SK-N-SH (cell line): Measurements from ENCODE around the gene P4HTM. TPM values are rescaled to one million over a fixed set of nuclear protein-coding genes. Genes with fewer than 3 reads are reported as not detected.

Experiments used
- CTCF ChIA-PET: fragments of 300-600, 350-600 bp; formaldehyde crosslinking; extraction: SDS; loops from one replicate; lab custom pipeline; 2021; lab: Yijun Ruan, JAX
- POLR2A ChIA-PET: fragments of 350-600 bp; sonication (Branson Sonifier 250); formaldehyde crosslinking; extraction: SDS; loops from one replicate; lab custom pipeline; 2020; ENCODE audit warnings: antibody characterized with exemption, inconsistent platforms; lab: Yijun Ruan, JAX
- DNase-seq: peaks from one replicate; pipeline ENCODE4 v3.0.0; 2012
- H2AFZ ChIP-seq: fragments of 200-600 bp; sonication (generic); 2 replicates; pipeline ENCODE4 v1.8.1; 2016; ENCODE audit warnings: antibody characterized with exemption, mild to moderate bottlenecking, low read depth
- H3F3A ChIP-seq: fragments of 200-600 bp; sonication (generic); replicated peaks from 2 replicates; pipeline ENCODE3; 2016; ENCODE audit warnings: antibody characterized with exemption, mild to moderate bottlenecking; ENCODE audit not compliant: insufficient read depth
- H3K27ac ChIP-seq, 2 experiments: fragments of 200-500 bp in 1 of 2; fragments of 200-600 bp in 1 of 2; sonication (Bioruptor generic) in 1 of 2; sonication (generic), shearing (Covaris generic) in 1 of 2; 2 replicates each; pipeline versions ENCODE4 v1.5.1 to v1.6.1; 2014 to 2016; ENCODE audit warnings: low read depth in 2 of 2, inconsistent platforms in 1 of 2, low read length in 1 of 2, mild to moderate bottlenecking in 1 of 2, mixed read lengths in 1 of 2
- H3K27me3 ChIP-seq: fragments of 200-600 bp; sonication (generic), shearing (Covaris generic); 2 replicates; pipeline ENCODE4 v1.6.1; 2016; ENCODE audit warnings: mixed run types; ENCODE audit not compliant: insufficient read depth
- H3K36me3 ChIP-seq, 2 experiments: fragments of 200-500 bp in 1 of 2; fragments of 200-600 bp in 1 of 2; sonication (Bioruptor generic) in 1 of 2; sonication (generic) in 1 of 2; replicated peaks in 1 of 2; 2 replicates each; pipeline versions ENCODE3 to v1.5.1; 2014 to 2016; ENCODE audit warnings: low read length in 1 of 2, mild to moderate bottlenecking in 1 of 2; ENCODE audit not compliant: insufficient read depth in 2 of 2, control insufficient read depth in 1 of 2
- H3K4me1 ChIP-seq, 2 experiments: fragments of 200-500 bp in 1 of 2; fragments of 200-600 bp in 1 of 2; sonication (Bioruptor generic) in 1 of 2; sonication (generic), shearing (Covaris generic) in 1 of 2; 2 replicates each; pipeline versions ENCODE4 v1.5.1 to v1.6.1; 2014 to 2016; ENCODE audit warnings: low read depth in 1 of 2, low read length in 1 of 2, mixed run types in 1 of 2; ENCODE audit not compliant: insufficient read depth in 2 of 2, control insufficient read depth in 1 of 2
- H3K4me2 ChIP-seq: fragments of 200-600 bp; sonication (generic), shearing (Covaris generic); 2 replicates; pipeline ENCODE4 v1.6.1; 2017; ENCODE audit warnings: mixed run types
- H3K4me3 ChIP-seq, 2 experiments: fragments of 200-500 bp in 1 of 2; fragments of 200-600 bp in 1 of 2; sonication (Bioruptor generic) in 1 of 2; sonication (generic), shearing (Covaris generic) in 1 of 2; 2 replicates each; pipeline versions ENCODE4 v1.5.1 to v1.8.1; 2014 to 2016; ENCODE audit warnings: low read depth in 2 of 2, inconsistent platforms in 1 of 2, low read length in 1 of 2, mild to moderate bottlenecking in 1 of 2, mixed read lengths in 1 of 2, moderate library complexity in 1 of 2
- H3K79me2 ChIP-seq: fragments of 200-600 bp; sonication (generic); 2 replicates; pipeline ENCODE4 v1.8.1; 2017; ENCODE audit warnings: mild to moderate bottlenecking; ENCODE audit not compliant: insufficient read depth
- H3K9ac ChIP-seq: fragments of 200-600 bp; sonication (generic); 2 replicates; pipeline ENCODE4 v1.6.1; 2017; ENCODE audit warnings: mixed run types
- H3K9me2 ChIP-seq: fragments of 200-600 bp; sonication (generic); 2 replicates; pipeline ENCODE4 v1.6.1; 2017; ENCODE audit warnings: mixed run types
- H3K9me3 ChIP-seq: fragments of 200-600 bp; sonication (generic); 2 replicates; pipeline ENCODE4 v1.6.1; 2017; ENCODE audit warnings: mixed run types, mild to moderate bottlenecking, moderate library complexity
- H4K20me1 ChIP-seq: fragments of 200-600 bp; sonication (generic); 2 replicates; pipeline ENCODE4 v1.6.1; 2017; ENCODE audit warnings: mild to moderate bottlenecking, mixed run types; ENCODE audit not compliant: insufficient read depth
- ELF1 ChIP-seq: IDR thresholded peaks from 2 replicates; pipeline ENCODE4 v1.4.0; 2012
- FOXM1 ChIP-seq: IDR thresholded peaks from 2 replicates; pipeline ENCODE4 v1.4.0; 2012; ENCODE audit warnings: low read depth, mild to moderate bottlenecking
- GABPA ChIP-seq: IDR thresholded peaks from 2 replicates; pipeline ENCODE4 v1.4.0; 2012; ENCODE audit warnings: low read depth, mild to moderate bottlenecking
- IRF3 ChIP-seq: fragments of 150-350 bp; IDR thresholded peaks from 2 replicates; pipeline ENCODE4 v1.6.1; 2016; ENCODE audit warnings: mild to moderate bottlenecking, low read depth, low read length
- MAX ChIP-seq: IDR thresholded peaks from 2 replicates; pipeline ENCODE4 v1.4.0; 2012; ENCODE audit warnings: low read depth
- REST ChIP-seq: IDR thresholded peaks from 2 replicates; pipeline ENCODE4 v1.6.1; 2012; ENCODE audit warnings: mild to moderate bottlenecking, low read depth, low read length, moderate library complexity
- SIN3A ChIP-seq: IDR thresholded peaks from 2 replicates; pipeline ENCODE4 v1.6.1; 2012; ENCODE audit warnings: low read depth, mild to moderate bottlenecking, low read length, moderate library complexity, borderline replicate concordance
- YY1 ChIP-seq: IDR thresholded peaks from 2 replicates; pipeline ENCODE4 v1.4.0; 2012; ENCODE audit warnings: low read depth, mild to moderate bottlenecking
- WGBS: methylation state at CpG from one replicate; pipeline ENCODE4 v1.1.6; 2017; ENCODE audit warnings: low lambda C conversion rate; 5-methylcytosine and 5-hydroxymethylcytosine counted together
- polyA plus RNA-seq, 3 experiments: library from polyadenylated mRNA; depleted of rRNA; stranded (reverse); fragments of >200 nt; gene quantifications; 2 replicates each; pipeline ENCODE4 v1.2.3, GENCODE V29; 2012

The P4HTM gene
- polyA plus RNA-seq, 1 of the 3 experiments (the other 2 are of a cell fraction): 21.0 TPM

GRCh38 chr3:48996640-48997039 lies 6.6 kb downstream of the P4HTM start:
- Histone ChIP-seq H3K36me3 (no peaks in the 10 kb centered on the region), H3K9me2 (no peaks in the 10 kb centered on the region), H3K27me3 (no peaks in the 10 kb centered on the region), H4K20me1 (no peaks in the 10 kb centered on the region), H3K9ac (no peak overlapping the region), H3K4me3 (no peak overlapping the region), H3F3A (no peaks in the 10 kb centered on the region), H3K79me2 (peaks cover 8% of the 10 kb centered on the region; the same call in 1 of the 2 replicates), H2AFZ (no peak overlapping the region), H3K4me1 (peaks cover 0 to 29% of the 10 kb centered on the region in 2 experiments; a peak in 1 of 4 replicates), H3K9me3 (no peaks in the 10 kb centered on the region), H3K27ac (no peak overlapping the region; a peak in 1 of 4 replicates), H3K4me2 (no peak overlapping the region)
- ChIA-PET POLR2A (interaction anchor here (1.5 to 5.7 kb wide), 3 partner anchors 9 to 18 kb away, joined by 5 to 44 read pairs (median 5); partner anchors contain the start of gene WDR6), CTCF (interaction anchor here (1.2 to 3.5 kb wide), 6 partner anchors 10 to 32 kb away, joined by 3 to 26 read pairs (median 8); partner anchors contain the start of genes IMPDH2, NDUFAF3 and WDR6)
- 86% methylated on average over 4 of the region's 8 CpGs for whole genome bisulfite sequencing
- DNase-seq: no peak
- no peak for TF ChIP-seq IRF3
- no peak for TF ChIP-seq MAX
- no peak for TF ChIP-seq GABPA
- TF ChIP-seq ELF1: no peak
- no peak for TF ChIP-seq REST

- peak; percentile 58 for DNase-seq
- POLR2A ChIA-PET: interaction anchor here (1.5 to 5.7 kb wide), 3 partner anchors 9 to 17 kb away, joined by 5 to 44 read pairs (median 5); partner anchors contain the start of gene WDR6
- CTCF ChIA-PET: interaction anchor here (1.2 to 3.5 kb wide), 7 partner anchors 10 to 32 kb away, joined by 3 to 26 read pairs (median 6); partner anchors contain the start of genes IMPDH2, NDUFAF3 and WDR6
- H3K9me2 ChIP-seq: no peaks in the 10 kb centered on the region
- H3K4me3 ChIP-seq: no peak overlapping the region
- TF ChIP-seq FOXM1 (no peak), SIN3A (no peak), YY1 (no peak)
- no peaks in the 10 kb centered on the region for H3K36me3 ChIP-seq
- H3F3A ChIP-seq: no peaks in the 10 kb centered on the region
- H3K79me2 ChIP-seq: peaks cover 3% of the 10 kb centered on the region; the same call in 1 of the 2 replicates
- H3K4me2 ChIP-seq: no peak overlapping the region
- H3K27me3 ChIP-seq: no peaks in the 10 kb centered on the region
- no peaks in the 10 kb centered on the region for H3K9me3 ChIP-seq
- H3K4me1 ChIP-seq: peaks cover 0 to 29% of the 10 kb centered on the region in 2 experiments; a peak in 1 of 4 replicates
- WGBS: 100% methylated on average over 4 of the region's 8 CpGs
- H2AFZ ChIP-seq: no peak overlapping the region
- no peaks in the 10 kb centered on the region for H4K20me1 ChIP-seq
- H3K27ac ChIP-seq: peak overlapping the region in 1 of 2 experiments; percentile 81; a peak in 2 of 4 replicates
- H3K9ac ChIP-seq: no peak overlapping the region
Observed at GRCh38 chr3:48997102-48997635, 7.1 kb downstream of the P4HTM start.
